PC-9 (cell line): ENCODE measurements around the gene FCER2.

Experiments
- CTCF ChIP-seq: fragments of 200-600 bp; sonication (generic); conservative IDR thresholded peaks from 2 replicates; pipeline ENCODE4 v1.6.1; 2017; ENCODE audit warnings: mixed run types, antibody characterized with exemption, mild to moderate bottlenecking, moderate library complexity
- EZH2 ChIP-seq: fragments of 200-600 bp; sonication (generic); IDR thresholded peaks from 2 replicates; pipeline ENCODE4 v1.8.0; 2017; ENCODE audit warnings: antibody characterized with exemption, low read depth

DNA sequence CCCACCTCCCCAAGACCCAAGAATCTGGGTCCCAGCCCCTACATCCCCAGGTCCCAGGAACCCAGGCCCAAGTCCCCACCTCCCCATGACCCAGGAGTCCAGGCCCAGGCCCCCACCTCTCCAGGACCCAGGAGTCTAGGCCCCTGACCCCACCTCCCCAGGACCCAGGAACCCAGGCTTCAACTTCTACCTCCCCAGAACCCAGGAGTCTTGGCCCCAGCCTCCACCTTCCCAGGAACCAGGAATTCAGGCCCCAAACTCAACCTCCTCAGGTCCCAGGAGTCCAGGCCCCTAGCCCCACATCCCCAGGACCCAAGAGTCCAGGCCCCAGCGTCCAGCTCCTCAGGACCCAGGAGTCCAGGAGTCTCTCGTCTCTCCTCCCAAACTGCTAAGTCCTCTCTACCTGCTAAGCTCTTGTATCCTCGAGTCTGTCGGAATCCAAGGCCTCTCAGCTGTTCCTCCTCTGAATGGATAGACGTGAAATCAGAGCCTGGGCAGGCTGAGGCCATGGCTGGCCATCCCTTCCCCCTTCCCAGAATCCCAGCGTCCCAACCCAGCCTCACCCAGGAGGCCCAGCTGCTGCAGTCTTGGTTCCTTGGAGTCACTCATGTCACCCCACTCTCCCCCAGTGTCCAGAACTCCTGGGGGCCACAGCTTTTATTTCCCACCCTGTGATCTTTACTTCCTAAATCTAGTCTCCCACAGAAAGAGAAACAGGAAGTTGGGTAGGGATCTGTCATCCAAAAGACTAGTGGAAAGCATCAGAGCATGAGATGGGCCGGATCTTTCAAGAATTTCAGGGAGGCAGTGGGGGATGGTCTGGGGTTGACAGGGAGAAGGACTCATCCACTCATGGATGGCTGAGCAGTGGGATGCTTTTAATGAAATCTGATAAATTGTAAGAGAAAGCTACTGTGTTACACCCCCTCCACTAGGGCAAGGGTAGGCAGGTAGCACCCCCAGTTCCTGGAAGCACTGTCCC, 45.3 kb upstream of the FCER2 start, which contains the start of gene CD209:
- TF ChIP-seq CTCF (no peak), EZH2 (no peak)
